CD4-positive, alpha-beta T cell treated with Interleukin-4 for 4 hours (primary cell): ENCODE results near the gene FAM120AOS.
"Not testable (repeated sequence)": the region's sequence is repeated elsewhere in the genome, so short reads cannot be mapped to it uniquely, and the experiment has no call there.

Experiments used
- DNase-seq: peaks from one replicate; pipeline ENCODE4 v3.0.0-alpha.2; 2020

FAM120AOS gene

GRCh38 chr9:93466416-93467061, 13.2 kb upstream of the FAM120AOS start:
- DNase-seq = no peak

GRCh38 chr9:93465855-93466254, 12.5 kb upstream of the FAM120AOS start:
- no peak for DNase-seq

- DNase-seq = no peak
Observed at GRCh38 chr9:93464876-93465275, 11.5 kb upstream of the FAM120AOS start.

GRCh38 chr9:93464395-93464794, 11.0 kb upstream of the FAM120AOS start:
- DNase-seq = no peak

GRCh38 chr9:93463638-93464248, 10.4 kb upstream of the FAM120AOS start:
- DNase-seq = peak; percentile 57

GRCh38 chr9:93461821-93462220, 8.4 kb upstream of the FAM120AOS start:
- no peak for DNase-seq

- DNase-seq = no peak
Observed at GRCh38 chr9:93461414-93461743, 8.0 kb upstream of the FAM120AOS start.

GRCh38 chr9:93460689-93461413, 7.5 kb upstream of the FAM120AOS start:
- DNase-seq = no peak

- DNase-seq = no peak
Observed at GRCh38 chr9:93459432-93459847, 6.1 kb upstream of the FAM120AOS start.

- no peak for DNase-seq
Observed at GRCh38 chr9:93458712-93459111, 5.3 kb upstream of the FAM120AOS start.

- DNase-seq = no peak
Observed at GRCh38 chr9:93457006-93457405, 3.6 kb upstream of the FAM120AOS start.

- DNase-seq = peak; percentile 45
Observed at GRCh38 chr9:93456504-93456903, 3.1 kb upstream of the FAM120AOS start.

- no peak for DNase-seq
Observed at GRCh38 chr9:93456022-93456421, 2.6 kb upstream of the FAM120AOS start.

GRCh38 chr9:93452710-93453046, 703 bp downstream of the FAM120AOS start:
- DNase-seq = no peak

GRCh38 chr9:93451849-93452709, 1.3 kb downstream of the FAM120AOS start:
- no peak for DNase-seq

- peak; percentile 67 for DNase-seq
Observed at GRCh38 chr9:93450945-93451815, 2.2 kb downstream of the FAM120AOS start, which contains the start of gene FAM120A. FAM120A (plus strand) TSS chr9:93451685; CDS start chr9:93451916, 231 bp downstream.

- DNase-seq = no peak
Observed at GRCh38 chr9:93447655-93448054, 5.7 kb downstream of the FAM120AOS start.

GRCh38 chr9:93446073-93446472, 7.3 kb downstream of the FAM120AOS start:
- no peak for DNase-seq

- no peak for DNase-seq
Observed at GRCh38 chr9:93440896-93441580, 12.3 kb downstream of the FAM120AOS start.

GRCh38 chr9:93439301-93439700, 14.1 kb downstream of the FAM120AOS start:
- not testable (repeated sequence) for DNase-seq

GRCh38 chr9:93437996-93438395, 15.4 kb downstream of the FAM120AOS start:
- no peak for DNase-seq
